CD4-positive, alpha-beta T cell treated with Interleukin-2 at 100 ng/mL for 4 hours (primary cell): ENCODE measurements around the gene SH2D4B.
A peak's percentile ranks its signal among the peaks of the same experiment; 100 is the strongest.

ENCODE experiments used
- DNase-seq: peaks from one replicate; pipeline ENCODE4 v3.0.0-alpha.2; 2020; ENCODE audit warnings: low spot score

Gene SH2D4B

GRCh38 chr10:80537736-80538480 lies at the start of gene SH2D4B:
Gene SH2D4B (plus strand): TSS chr10:80537902. CDS start chr10:80538332, 430 bp downstream.
- no peak for DNase-seq

- no peak for DNase-seq
Measured at GRCh38 chr10:80488539-80489066, 49.1 kb upstream of the SH2D4B start.

GRCh38 chr10:80489371-80490112 lies 48.2 kb upstream of the SH2D4B start:
- DNase-seq = no peak

- no peak for DNase-seq
Measured at GRCh38 chr10:80491251-80492102, 46.2 kb upstream of the SH2D4B start.

- DNase-seq = no peak
Measured at GRCh38 chr10:80492848-80493521, 44.7 kb upstream of the SH2D4B start.

GRCh38 chr10:80493522-80494051 lies 44.1 kb upstream of the SH2D4B start:
- DNase-seq = peak; percentile 49

- no peak for DNase-seq
Measured at GRCh38 chr10:80496555-80497172, 41.0 kb upstream of the SH2D4B start.

- DNase-seq = peak; percentile 40
Measured at GRCh38 chr10:80497187-80498077, 40.3 kb upstream of the SH2D4B start.

GRCh38 chr10:80498078-80498832 lies 39.4 kb upstream of the SH2D4B start:
- no peak for DNase-seq

- peak; percentile 65 for DNase-seq
Measured at GRCh38 chr10:80498833-80499741, 38.6 kb upstream of the SH2D4B start.

GRCh38 chr10:80500572-80501380 lies 36.9 kb upstream of the SH2D4B start:
- peak; percentile 51 for DNase-seq

GRCh38 chr10:80501381-80501912 lies 36.3 kb upstream of the SH2D4B start:
- DNase-seq = no peak

GRCh38 chr10:80501913-80502521 lies 35.7 kb upstream of the SH2D4B start:
- no peak for DNase-seq

- DNase-seq = no peak
Measured at GRCh38 chr10:80502621-80503583, 34.8 kb upstream of the SH2D4B start.

- DNase-seq = no peak
Measured at GRCh38 chr10:80503584-80504157, 34.0 kb upstream of the SH2D4B start.
